Stimulated activated CD4-positive, alpha-beta T cell treated with anti-CD3 and anti-CD28 coated beads, Interleukin-15, amount 100 ng/mL, for 24 hours (primary cell): Measurements from ENCODE around the gene ABCG1.

ENCODE experiments used
- DNase-seq: peaks from one replicate; pipeline ENCODE4 v3.0.0-alpha.2; 2020

Gene ABCG1

DNA sequence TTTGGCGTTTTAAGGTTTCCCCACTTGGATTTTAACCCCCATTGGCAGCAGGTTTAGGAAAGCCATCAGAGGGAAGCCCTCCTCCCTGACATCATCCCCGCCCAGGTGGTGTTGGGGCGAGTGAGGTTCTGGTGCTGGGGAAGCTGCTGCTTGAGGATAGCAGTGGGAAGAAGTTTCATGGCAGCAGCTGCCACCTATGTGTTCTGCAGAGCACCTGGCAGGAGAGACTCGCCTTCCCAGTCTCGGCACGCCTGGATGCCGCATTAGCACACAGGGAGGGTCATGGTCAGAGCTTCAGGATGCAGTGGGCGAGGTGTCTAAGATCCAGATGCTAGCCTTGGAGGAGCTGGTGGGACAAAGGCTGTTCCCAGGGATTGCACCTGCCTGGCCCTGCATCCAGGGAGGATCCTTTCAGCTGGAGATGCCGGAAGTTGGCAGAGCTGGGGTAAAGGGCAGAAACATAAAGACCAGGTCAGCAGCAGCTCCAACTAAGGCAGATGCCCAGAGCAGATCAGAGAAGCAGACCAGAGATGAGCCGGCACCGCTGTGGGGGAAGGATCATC is 33.9 kb downstream of the ABCG1 start:
- no peak for DNase-seq

DNA sequence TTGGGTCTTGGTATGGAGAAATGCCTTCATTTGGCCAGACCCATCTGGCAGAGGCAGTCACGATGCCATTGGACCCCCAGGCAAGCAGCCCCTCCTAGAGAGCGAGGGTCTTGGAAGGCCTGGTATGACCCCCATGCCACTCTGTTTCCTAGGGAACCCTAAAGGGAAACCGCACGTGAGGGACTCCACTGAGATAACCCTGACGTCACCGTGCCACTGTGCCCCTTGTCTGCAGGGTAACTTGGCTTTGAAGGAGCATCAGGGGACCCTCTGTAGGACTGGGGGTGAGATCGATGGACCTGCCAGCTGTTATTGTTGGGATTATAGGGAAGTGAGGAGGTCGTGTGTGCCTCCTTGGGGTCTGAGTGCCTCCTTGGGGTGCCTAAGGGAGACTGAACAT is 34.5 kb downstream of the ABCG1 start:
- DNase-seq, result no peak

DNA sequence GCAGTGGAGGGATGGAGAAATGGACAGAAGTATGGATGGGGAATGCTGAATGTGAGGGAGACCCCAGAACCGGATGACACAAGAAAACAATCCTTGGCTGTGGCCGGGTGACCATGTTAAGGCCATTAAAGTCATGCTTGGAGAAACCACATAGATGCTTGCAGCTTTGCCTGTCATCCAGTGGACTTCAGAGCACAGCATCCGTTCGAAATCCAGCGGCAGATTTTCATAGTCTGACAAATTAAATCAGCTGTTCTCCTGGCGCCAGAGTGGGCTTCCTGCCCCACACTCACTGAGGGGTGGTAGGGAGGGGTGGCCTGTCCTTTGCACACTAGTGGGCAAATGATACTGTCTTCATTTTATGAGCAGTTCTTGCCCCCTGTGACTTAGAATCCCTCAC is 35.1 kb downstream of the ABCG1 start:
- no peak for DNase-seq

DNA sequence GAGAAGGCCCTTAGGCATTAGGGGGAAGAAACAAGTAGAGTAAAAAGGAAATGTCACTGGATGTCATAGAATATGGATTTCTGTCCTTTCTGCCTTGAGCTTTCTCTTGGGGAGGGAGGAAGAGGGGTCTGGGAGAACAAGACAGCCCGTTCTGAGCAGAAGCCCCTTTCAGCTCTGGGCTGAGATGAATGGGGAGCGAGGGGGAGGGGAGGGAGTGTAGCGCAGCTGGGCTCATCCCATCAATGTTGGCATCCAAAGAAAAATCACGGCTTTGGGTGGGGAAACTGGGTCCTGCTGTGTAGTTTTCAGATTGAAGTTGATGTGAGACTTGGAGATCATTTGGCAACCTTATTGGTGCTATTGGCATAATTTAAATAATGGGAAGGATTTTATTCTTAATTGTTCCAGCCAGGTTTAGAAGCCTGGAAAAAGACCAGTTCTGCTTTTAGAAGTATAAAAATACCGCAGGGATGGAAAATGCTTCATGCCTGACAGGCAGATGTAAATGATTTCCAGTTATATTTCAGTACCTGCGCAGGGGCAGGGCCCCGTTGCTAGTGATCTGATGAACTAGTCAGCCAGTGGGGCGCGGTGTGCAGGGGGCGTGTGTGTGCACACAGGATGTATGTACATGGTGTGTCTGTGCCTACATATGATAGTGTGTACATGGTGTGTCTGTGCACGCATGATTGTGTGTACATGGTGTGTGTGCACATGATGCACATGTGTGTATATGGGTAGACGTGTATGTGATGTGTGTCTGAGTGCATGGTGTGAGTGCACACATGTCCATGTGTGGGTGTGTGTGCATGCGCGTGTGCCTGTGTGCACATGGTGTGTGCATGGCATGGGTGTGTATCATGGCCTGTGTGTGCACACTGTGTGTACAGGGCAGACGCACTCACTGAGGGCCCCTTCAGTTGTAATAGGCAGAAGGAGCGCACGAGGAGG is 36.0 kb downstream of the ABCG1 start:
- DNase-seq, result no peak

DNA sequence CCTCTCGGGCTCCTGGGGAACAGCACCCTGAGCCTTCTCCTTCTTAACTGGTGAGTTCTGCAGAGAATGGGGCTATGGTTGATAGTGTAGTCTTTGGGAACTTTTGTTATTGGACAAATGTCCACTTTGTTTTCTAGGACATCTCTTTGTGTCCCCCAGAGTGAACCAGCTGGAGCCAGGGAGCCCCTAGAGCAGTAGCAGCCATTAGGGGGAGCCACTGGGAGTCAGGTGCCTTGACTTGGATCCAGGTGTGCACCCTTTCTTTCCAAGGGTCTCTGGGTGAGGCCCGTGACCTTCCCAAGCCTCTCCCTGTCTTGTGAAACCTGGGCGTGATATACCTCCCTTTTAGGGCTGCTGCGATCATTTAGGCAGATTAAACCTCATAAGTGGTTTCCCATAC is 36.9 kb downstream of the ABCG1 start:
- no peak for DNase-seq

DNA sequence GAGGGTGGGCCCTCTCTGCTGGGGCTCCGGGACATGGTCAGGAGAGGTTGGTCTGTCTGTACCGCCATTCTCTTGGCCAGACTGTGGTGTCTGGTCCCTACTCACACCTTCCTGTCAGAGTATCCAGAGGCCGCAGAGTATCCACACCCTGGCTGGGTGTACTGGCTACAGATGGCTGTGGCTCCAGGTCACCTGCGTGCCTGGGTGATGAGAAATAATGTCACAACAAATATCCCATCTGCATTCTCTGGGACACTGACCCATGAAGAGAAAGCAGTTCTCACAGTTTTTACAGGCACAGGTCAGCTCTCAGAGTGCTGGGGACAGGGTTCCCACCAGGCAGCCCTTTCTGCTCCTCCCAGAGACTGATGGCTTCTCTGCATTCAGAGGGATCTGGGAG is 37.4 kb downstream of the ABCG1 start:
- DNase-seq, result no peak

DNA sequence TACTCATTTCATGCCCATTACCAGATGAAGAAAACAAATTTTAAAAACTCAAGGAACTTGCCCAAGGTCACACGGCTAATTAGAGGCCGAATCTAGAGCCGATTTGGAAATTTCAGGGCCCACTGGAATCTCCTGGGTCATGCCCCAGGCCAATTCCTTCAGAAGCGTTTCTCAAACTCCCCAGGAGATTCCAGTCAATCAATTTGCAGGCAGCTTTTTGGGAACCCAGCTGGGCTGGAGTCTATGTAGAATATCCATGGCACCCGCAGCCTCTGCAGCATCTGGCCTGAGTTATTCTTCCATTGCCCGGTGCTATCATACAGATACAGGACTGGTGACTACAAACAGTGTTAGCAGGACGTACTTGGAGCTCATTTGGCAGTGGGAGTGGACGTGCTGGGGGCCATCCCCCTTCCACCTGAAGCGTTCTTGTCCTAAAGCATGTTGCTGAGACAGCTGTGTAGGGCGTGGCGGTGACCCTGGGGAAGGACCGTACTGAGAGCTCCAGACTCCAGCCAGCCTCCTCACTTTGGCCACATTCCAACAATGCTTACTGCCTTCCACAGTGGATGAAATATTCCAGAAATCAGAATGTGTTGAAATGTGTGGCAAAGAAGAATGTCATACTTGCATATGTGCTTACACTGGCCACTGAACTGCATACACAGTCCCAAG is 38.3 kb downstream of the ABCG1 start:
- no peak for DNase-seq

DNA sequence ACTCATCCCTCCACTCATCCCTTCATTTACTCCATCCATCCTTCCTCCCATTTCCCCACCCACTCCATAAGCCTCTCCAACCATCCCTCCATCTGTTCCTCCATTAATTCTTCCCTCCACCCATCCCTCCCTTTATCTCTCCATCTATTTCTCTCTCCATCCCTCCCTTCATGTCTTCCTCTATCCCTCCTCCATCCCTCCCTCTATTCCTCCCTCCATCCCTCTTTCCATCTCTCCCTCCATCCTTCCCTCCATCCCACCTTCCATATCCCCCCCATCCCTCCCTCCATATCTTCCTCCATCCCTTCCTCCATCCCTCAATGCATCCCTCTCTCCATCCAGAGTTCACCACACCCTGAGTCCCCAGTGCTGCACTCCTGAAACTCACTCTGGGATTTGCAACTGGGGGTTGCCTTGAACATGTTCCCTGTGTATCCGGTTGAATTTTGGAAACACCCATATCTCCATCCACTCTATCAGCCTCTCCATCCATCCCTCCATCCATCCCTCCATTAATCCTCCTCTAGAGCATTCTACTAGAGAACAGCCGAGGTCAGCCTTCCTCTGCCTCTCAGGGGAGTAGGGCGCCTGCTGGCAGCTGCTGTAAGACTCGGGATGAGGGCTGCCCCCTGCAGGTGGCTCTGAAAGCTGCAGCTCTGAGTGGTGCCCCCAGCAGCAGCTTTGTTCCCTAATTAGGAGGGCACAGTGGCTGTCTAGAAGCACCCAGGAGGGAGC is 39.4 kb downstream of the ABCG1 start:
- peak; percentile 87 for DNase-seq

DNA sequence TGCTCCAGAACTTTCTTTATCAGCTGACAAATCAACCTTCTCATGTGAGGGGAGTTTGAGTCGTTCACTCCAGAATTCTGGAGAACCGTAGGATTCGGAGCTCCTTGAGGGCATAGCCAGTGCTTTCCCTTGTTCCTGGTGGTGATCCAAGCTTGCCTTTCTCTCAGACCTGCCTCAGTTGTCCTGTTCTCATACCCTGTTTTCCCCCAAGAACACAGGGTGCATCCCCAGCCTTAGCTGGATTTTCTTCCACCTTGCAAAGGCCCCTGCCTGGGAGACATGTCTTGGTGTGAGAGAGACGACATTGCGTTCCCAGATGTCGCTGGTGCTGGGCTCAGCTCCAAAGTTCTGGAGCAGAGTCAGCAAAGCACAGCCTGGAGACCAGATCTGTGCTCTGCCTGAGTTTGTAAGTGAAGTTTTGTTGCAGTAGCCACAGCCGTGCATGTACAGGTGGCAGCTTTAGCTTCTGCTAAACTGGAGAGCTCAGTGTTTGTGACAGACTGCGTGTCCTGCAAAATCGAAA is 40.0 kb downstream of the ABCG1 start:
- DNase-seq, result no peak

DNA sequence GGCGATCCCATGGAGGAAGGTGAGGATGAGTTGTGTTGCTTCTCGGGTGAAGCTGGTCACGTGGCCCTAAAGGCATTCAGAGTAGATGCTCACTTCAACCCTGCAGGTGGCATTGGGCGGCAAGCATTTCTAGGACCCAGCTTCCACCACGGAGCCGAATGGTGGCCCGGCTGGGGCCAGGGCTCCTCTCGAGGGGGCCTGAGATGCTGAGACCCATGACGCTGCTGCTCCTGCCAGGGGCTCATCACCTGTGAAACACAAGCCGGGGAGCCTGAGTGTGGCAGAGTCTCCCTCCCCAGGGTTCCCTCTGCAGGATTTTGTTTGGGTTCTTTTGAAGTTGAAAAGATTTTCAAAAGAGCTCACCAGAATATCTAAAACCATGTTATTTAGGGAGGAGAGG is 41.2 kb downstream of the ABCG1 start:
- DNase-seq, result no peak

DNA sequence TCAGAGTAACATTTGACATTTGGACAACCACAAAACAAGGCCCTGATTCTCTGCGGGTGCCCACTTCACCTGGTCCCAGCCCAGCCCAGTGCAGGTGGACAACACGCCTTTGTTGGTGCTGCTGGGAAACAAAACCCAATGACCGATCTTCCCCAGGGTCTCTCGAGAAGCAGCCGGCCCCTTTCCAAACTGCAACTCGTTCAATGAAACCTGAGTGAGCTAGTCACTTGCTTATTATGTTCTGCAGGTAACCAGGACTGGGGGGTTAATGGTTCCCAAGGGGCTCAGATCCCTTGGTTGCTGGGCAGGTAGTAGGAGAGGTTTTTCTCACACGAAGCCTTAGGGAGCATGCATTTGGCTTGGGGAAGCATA is 42.9 kb downstream of the ABCG1 start:
- no peak for DNase-seq

DNA sequence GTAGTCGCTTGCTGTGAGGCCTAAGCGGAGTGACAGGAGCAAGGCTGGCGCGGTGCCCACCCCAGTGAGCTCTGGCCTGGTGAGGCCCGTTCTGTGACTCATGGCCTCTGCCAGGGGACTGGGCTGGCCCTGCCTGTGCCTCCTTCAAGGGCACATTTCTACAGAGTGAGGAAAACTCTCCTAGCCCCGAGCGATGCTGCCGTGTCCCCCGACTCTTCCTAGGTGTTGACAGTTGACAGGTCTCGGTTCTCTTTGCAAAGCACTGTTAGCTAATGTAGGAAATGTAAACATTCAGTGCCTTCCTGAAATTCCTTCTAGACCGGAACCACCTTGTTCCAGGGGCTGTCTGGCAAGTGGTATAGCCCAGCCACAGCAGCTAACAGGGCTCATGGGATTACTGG is 43.9 kb downstream of the ABCG1 start:
- no peak for DNase-seq

DNA sequence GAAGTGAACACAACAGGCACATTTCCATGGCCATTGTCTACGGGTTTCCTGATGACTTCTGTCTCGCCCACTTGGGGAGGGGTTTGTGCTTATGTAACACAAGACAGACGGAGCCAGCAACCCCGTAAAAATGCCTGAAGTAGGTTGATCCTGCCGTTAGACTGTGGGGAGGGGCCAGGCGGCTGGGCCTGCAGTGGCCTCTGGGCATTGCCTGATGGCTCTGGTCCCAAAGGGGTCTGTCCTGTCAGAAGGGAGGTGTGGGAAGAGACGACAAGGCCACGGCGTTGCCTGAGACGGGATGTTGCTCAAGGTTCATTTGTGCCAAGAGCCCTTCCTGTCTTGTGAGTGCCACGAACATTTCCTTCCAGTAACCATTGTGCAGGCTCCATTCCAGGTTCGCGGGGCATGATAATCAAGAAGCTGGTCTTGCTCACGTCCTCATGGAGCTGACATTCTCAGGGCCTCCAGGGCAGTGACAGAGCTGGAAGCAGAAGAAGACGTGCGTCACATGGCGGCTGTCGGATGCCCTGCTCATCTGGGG is 44.7 kb downstream of the ABCG1 start:
- DNase-seq, result no peak

DNA sequence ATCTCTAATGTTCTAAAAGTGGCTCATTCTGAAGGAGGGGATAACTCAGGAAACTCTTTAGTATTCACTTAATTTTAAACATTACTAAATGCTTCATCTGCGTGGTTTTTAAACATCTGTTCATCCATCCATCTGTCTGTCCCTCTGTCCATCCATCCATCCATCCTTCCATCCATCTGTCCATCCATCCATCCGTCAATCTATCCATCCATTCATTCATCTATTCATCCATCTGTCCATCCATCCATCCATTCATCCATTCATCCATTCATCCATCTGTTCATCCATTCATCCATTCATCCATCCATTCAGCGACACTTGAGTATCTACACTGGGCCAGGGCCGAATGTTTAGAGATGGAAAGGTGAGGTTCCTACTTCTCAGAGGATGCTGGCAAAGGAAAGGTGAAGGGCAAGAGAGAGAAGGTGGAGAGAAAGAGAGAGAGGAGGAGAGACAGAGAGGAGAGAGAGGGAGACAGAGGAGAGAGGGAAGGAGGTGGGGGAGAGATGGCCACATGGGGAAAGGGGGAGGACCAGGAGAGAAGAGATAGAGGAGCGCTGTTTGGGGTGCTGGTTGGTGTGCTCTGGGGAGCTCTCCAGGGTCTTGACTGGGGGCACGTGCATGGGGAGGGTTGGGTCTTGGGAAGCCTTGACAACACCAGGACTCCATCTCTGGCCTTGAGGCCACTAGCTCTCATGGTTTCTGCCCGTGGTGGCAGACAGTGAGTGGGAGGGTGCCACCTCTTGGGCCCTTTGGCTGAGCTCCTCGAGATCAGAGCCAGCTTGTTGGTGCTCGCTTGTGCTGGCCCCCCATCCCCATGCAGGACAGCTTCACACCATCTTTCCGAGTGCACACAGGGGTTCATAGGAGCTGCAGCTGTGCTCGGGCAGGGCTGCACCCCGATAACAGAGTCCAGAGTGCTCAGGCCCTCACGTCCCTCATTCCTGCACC is 45.6 kb downstream of the ABCG1 start:
- DNase-seq, result no peak

DNA sequence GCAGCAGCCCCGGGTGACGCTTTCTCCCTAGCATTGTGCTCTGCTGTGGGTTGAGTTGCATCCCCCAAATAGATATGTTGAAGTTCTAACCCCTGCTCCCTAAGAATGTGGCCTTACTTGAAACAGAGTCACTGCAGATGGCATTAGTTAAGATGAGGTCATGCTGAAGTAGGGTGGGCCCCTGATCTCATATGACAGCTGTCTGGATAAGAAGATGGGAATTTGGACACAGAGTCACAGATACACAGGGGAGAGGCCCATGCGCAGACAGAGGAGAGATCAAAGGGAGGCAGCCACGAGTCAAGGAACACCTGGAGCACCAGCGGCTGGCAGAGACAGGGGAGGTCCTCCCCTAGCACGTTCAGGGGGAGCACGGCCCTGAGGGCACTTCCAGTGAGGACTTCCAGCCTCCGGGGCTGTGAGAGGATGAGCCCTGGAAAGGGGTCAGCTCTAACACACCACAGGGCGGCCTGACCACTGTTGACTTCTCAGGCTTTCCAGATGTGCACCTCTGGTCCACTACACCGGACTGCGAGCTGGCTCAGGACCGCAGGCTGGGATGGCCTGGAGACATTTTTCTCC is 46.4 kb downstream of the ABCG1 start:
- DNase-seq, result no peak

DNA sequence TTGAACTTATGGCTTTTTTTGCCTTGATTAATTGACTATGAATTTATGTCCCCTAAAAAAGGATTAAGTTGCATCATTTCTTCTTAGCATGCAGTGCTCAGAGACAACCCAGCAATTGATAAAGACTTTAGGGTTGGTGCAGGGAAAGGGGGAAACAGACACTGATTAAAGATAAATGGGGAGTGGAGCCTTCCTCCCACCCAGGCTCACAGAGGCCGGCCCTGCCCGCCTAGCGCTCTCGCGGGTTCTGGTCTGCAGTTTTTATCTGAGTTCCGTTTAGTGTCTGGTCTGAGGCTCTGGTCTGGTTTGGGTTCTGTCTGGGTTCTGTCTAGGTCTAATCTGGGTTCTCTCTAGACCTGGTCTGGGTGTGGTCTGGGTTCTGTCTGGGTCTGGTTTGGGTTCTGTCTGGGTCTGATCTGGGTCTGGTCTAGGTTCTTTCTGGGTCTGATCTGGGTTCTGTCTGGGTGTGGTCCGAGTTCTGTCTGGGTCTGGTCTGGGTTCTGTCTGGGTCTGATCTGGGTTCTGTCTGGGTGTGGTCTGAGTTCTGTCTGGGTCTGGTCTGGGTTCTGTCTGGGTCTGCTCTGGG is 48.1 kb downstream of the ABCG1 start:
- DNase-seq, result no peak

DNA sequence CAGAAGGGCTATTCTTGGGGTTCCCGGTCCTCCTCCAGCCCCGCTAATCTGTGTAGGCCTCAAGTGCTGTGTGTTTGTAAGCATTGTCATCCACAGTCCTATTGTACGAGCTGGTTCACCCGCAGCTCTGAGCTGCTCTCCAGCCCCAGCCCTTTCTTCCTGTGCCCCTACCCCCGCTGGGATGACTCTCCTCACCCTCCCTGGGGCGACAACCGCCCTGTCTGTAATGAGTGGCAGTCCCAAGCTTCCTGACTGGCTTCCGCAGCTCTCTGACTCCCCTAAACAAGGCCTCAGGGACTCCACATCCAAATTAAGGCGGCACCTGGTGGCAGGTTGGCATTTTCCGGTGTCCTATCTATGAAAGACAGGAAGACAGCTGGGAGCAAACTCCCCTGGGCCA is 50.4 kb downstream of the ABCG1 start:
- peak; percentile 13 for DNase-seq

DNA sequence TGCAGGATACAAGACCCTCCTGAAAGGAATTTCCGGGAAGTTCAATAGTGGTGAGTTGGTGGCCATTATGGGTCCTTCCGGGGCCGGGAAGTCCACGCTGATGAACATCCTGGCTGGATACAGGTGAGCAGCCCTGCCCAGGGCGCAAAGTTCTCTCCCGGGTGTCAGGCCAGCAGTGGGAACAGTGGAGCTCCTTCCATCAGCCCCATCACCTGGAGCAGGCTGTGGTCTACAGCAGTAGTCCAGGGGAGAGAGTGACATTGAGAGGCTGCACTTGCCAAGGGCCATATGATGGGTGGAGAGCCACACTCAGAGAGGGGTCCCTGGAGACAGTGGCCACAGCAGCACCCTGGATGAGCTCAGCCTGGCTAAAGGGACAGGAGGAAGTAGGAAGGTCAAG is 52.1 kb downstream of the ABCG1 start:
- no peak for DNase-seq

DNA sequence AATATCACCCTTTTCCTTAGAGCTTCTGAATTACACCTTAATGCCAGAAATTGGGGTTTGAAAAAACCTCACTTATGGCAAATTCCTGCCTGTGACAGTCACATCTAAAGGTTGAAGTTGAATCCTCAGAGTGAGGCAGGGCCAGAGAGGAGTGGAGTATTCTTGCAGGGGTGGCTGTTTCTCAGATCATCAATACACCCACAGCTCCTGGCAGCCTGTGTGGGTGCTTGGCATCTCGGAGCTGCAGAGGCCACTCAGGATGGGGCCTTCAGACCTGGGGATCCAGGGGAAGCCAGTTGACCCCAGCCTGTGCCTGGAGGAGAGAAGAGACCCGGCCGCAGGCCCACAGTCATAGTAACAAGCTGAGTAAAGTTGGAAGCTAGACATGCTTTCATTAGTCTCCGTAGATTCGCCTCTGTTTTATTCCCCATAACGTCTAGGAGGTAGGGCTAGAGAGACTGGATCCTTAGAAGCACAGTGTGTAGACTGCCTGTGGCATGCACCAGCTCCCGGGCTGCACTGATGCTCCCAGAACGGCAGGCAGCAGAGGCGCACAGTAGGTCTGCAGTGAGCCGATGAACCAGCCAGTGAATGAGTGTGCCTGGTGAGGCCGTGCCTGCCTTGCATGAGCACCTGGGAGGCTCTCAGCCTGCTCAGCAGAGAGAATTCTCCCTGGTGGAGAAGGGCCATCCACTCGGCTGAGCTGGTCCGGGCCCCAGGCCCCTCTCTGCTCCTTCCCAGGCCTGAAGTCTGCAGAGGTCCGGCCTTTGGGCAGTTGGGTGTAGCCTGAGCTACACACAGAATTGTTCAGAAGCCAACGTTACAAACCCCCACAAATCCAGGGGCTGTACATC is 53.4 kb downstream of the ABCG1 start:
- DNase-seq, result no peak
